ENCODE data around the gene INCENP. TPM values are rescaled to one million over a fixed set of nuclear protein-coding genes. Genes with fewer than 3 reads are reported as not detected.

INCENP gene
- total and polyA plus RNA-seq, 10 of the 15 experiments (the other 5 are each of a cell fraction or from before 2014, with no cell fraction given), result 1.4 to 96.8 (median 29.0) TPM

DNA sequence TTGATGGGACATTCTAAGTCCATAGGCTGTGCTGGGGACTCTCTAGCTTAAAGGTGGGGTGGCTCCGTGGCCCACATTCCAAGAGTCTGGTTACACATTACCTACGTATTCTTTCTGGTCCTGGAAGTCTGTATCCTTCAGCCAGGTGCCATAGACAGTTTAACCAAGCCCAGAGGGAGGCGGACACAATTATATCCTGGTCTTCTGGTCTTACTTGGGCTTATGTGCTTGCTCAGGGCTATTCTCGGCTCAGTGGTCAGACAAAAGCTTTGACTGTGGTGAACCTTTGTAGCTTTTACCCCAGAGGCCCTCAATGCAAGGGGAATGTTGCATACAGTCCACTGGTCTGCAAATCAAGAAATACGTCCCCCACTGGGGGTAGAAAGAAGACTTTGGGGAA is 3.4 kb upstream of the INCENP start:
- no peaks in the 10 kb centered on the region for H3K27me3 ChIP-seq (replicated peaks in 1 of 2; ENCODE audit: control insufficient read depth in 2 of 2, insufficient read depth in 2 of 2, low read length in 1 of 2)
- FAIRE-seq (no peak), ATAC-seq (no peak), DNase-seq (ENCODE audit: low read depth, low spot score) (no peak)
- peaks cover 4% of the 10 kb centered on the region; the same call in 2 of the 3 replicates for H3K9me3 ChIP-seq (replicated peaks; ENCODE audit: control insufficient read depth, insufficient read depth, low read length)
- BruUV-seq (replicated peaks), result no TSS peak
- H4K20me1 ChIP-seq (ENCODE audit: control insufficient read depth, insufficient read depth), result no peaks in the 10 kb centered on the region
- RAD21 ChIA-PET (ENCODE audit: unreplicated experiment), result interaction anchor here (0.8 kb wide), 2 partner anchors 13 to 38 kb away, joined by 3 to 4 read pairs; no protein-coding TSS in a partner anchor
- SMC1A ChIA-PET (ENCODE audit: uncharacterized antibody, unreplicated experiment), result no interaction called here
- WGBS (ENCODE audit: insufficient coverage, insufficient replicate concordance, low lambda C conversion rate, missing lambda C conversion rate), result 35% methylated on average over 5 of the region's 5 CpGs
- peaks cover 16% of the 10 kb centered on the region for H3K79me2 ChIP-seq (ENCODE audit: control insufficient read depth, insufficient read depth, low read length)
- H3K4me2 ChIP-seq (ENCODE audit: control insufficient read depth, insufficient read depth), result no peak overlapping the region
- POLR2A ChIA-PET, result interaction anchor here (0.7 kb wide), 2 partner anchors 150 to 323 kb away, joined by 3 to 4 read pairs; no protein-coding TSS in a partner anchor
- no peak overlapping the region for H3K27ac ChIP-seq (ENCODE audit: control insufficient read depth, insufficient read depth)
- H2AFZ ChIP-seq (ENCODE audit: control insufficient read depth, low read depth, low read length), result no peak overlapping the region
- no peaks in the 10 kb centered on the region for H3K36me3 ChIP-seq (ENCODE audit: control insufficient read depth in 2 of 2, insufficient read depth in 2 of 2, low read length in 1 of 2)
- in situ Hi-C loops (cut with MboI), result no loop called here
- CTCF ChIA-PET, result interaction anchor here (0.6 kb wide), 1 partner anchor 1717 kb away, joined by 3 read pairs; no protein-coding TSS in a partner anchor
- no peaks in the 10 kb centered on the region for H3K4me1 ChIP-seq (ENCODE audit: control insufficient read depth, insufficient read depth, low read length)
- H3K4me3 ChIP-seq, result no peak overlapping the region
- H3K9ac ChIP-seq (ENCODE audit: control insufficient read depth, insufficient read depth, low read length), result no peak overlapping the region
- intact Hi-C loops (cut with micrococcal nuclease; ENCODE audit: unreplicated experiment), result loop anchor here (5.0 kb wide), 1 partner anchor 153 kb away; the partner anchor contains the start of gene FTH1
- TF ChIP-seq CREB1 (IDR thresholded peaks at IDR 0.05; ENCODE audit: low read depth), result no peak
- no peak for TF ChIP-seq RFX5 (IDR thresholded peaks at IDR 0.05; ENCODE audit: low read depth, low read length)
- TF ChIP-seq, protein P1, sequence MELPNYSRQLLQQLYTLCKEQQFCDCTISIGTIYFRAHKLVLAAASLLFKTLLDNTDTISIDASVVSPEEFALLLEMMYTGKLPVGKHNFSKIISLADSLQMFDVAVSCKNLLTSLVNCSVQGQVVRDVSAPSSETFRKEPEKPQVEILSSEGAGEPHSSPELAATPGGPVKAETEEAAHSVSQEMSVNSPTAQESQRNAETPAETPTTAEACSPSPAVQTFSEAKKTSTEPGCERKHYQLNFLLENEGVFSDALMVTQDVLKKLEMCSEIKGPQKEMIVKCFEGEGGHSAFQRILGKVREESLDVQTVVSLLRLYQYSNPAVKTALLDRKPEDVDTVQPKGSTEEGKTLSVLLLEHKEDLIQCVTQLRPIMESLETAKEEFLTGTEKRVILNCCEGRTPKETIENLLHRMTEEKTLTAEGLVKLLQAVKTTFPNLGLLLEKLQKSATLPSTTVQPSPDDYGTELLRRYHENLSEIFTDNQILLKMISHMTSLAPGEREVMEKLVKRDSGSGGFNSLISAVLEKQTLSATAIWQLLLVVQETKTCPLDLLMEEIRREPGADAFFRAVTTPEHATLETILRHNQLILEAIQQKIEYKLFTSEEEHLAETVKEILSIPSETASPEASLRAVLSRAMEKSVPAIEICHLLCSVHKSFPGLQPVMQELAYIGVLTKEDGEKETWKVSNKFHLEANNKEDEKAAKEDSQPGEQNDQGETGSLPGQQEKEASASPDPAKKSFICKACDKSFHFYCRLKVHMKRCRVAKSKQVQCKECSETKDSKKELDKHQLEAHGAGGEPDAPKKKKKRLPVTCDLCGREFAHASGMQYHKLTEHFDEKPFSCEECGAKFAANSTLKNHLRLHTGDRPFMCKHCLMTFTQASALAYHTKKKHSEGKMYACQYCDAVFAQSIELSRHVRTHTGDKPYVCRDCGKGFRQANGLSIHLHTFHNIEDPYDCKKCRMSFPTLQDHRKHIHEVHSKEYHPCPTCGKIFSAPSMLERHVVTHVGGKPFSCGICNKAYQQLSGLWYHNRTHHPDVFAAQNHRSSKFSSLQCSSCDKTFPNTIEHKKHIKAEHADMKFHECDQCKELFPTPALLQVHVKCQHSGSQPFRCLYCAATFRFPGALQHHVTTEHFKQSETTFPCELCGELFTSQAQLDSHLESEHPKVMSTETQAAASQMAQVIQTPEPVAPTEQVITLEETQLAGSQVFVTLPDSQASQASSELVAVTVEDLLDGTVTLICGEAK (IDR thresholded peaks at IDR 0.05; ENCODE audit: borderline replicate concordance), result no peak
- no peak for TF ChIP-seq BHLHE40 (IDR thresholded peaks at IDR 0.05; ENCODE audit: borderline replicate concordance in 1 of 2, low read depth in 2 of 2, low read length in 1 of 2)
- no peak for TF ChIP-seq BRCA1 (IDR thresholded peaks at IDR 0.05; ENCODE audit: low read depth, low read length)
- TF ChIP-seq, protein P2, sequence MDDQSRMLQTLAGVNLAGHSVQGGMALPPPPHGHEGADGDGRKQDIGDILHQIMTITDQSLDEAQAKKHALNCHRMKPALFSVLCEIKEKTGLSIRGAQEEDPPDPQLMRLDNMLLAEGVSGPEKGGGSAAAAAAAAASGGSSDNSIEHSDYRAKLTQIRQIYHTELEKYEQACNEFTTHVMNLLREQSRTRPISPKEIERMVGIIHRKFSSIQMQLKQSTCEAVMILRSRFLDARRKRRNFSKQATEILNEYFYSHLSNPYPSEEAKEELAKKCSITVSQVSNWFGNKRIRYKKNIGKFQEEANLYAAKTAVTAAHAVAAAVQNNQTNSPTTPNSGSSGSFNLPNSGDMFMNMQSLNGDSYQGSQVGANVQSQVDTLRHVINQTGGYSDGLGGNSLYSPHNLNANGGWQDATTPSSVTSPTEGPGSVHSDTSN (IDR thresholded peaks at IDR 0.05; ENCODE audit: insufficient replicate concordance, low read depth, low read length), result no peak
- TF ChIP-seq SPI1 (IDR thresholded peaks at IDR 0.05; ENCODE audit: borderline replicate concordance, insufficient read depth, low read depth, low read length), result no peak
- TF ChIP-seq, protein P3, sequence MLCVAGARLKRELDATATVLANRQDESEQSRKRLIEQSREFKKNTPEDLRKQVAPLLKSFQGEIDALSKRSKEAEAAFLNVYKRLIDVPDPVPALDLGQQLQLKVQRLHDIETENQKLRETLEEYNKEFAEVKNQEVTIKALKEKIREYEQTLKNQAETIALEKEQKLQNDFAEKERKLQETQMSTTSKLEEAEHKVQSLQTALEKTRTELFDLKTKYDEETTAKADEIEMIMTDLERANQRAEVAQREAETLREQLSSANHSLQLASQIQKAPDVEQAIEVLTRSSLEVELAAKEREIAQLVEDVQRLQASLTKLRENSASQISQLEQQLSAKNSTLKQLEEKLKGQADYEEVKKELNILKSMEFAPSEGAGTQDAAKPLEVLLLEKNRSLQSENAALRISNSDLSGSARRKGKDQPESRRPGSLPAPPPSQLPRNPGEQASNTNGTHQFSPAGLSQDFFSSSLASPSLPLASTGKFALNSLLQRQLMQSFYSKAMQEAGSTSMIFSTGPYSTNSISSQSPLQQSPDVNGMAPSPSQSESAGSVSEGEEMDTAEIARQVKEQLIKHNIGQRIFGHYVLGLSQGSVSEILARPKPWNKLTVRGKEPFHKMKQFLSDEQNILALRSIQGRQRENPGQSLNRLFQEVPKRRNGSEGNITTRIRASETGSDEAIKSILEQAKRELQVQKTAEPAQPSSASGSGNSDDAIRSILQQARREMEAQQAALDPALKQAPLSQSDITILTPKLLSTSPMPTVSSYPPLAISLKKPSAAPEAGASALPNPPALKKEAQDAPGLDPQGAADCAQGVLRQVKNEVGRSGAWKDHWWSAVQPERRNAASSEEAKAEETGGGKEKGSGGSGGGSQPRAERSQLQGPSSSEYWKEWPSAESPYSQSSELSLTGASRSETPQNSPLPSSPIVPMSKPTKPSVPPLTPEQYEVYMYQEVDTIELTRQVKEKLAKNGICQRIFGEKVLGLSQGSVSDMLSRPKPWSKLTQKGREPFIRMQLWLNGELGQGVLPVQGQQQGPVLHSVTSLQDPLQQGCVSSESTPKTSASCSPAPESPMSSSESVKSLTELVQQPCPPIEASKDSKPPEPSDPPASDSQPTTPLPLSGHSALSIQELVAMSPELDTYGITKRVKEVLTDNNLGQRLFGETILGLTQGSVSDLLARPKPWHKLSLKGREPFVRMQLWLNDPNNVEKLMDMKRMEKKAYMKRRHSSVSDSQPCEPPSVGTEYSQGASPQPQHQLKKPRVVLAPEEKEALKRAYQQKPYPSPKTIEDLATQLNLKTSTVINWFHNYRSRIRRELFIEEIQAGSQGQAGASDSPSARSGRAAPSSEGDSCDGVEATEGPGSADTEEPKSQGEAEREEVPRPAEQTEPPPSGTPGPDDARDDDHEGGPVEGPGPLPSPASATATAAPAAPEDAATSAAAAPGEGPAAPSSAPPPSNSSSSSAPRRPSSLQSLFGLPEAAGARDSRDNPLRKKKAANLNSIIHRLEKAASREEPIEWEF (IDR thresholded peaks at IDR 0.05; ENCODE audit: insufficient replicate concordance, low read depth, low read length), result no peak
- TF ChIP-seq RCOR1 (conservative IDR thresholded peaks at IDR 0.05; ENCODE audit: low read depth, low read length), result no peak
- TF ChIP-seq, protein P4, sequence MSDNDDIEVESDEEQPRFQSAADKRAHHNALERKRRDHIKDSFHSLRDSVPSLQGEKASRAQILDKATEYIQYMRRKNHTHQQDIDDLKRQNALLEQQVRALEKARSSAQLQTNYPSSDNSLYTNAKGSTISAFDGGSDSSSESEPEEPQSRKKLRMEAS (IDR thresholded peaks at IDR 0.05; ENCODE audit: low read depth, low read length), result no peak
- TF ChIP-seq ZNF207 (IDR thresholded peaks at IDR 0.05; ENCODE audit: borderline replicate concordance), result no peak
- no peak for TF ChIP-seq SIN3A (IDR thresholded peaks at IDR 0.05; ENCODE audit: low read depth, low read length)
